Spleen (tissue), 11 donors: Measurements from ENCODE around the gene CROCC2. TPM values are rescaled to one million over a fixed set of nuclear protein-coding genes. Genes with fewer than 3 reads are reported as not detected.

Experiments
- DNase-seq: peaks from one replicate; pipeline ENCODE4 v3.0.0-alpha.2; 2020
- H3K27ac ChIP-seq, 8 donors: fragments of 200-600 bp; sonication (generic) in 7 of 8; 1 replicate in 4 of 8; 2 replicates in 4 of 8; pipeline versions ENCODE4 v1.5.0 to v1.8.0; 2016 to 2021; ENCODE audit warnings: inconsistent platforms in 4 of 8, mild to moderate bottlenecking in 4 of 8, moderate library complexity in 1 of 8
- H3K27me3 ChIP-seq, 7 donors: fragments of 200-600 bp; sonication (generic) in 6 of 7; replicated peaks in 1 of 7; 1 replicate in 4 of 7; 2 replicates in 3 of 7; pipeline versions ENCODE4 v1.5.0 to v1.8.0; 2016 to 2021; ENCODE audit warnings: inconsistent platforms in 3 of 7, mild to moderate bottlenecking in 1 of 7
- H3K36me3 ChIP-seq, 6 donors: fragments of 200-600 bp; sonication (generic) in 5 of 6; 1 replicate in 4 of 6; 2 replicates in 2 of 6; pipeline versions ENCODE4 v1.5.0 to v1.8.0; 2016 to 2021; ENCODE audit warnings: inconsistent platforms in 2 of 6
- H3K4me1 ChIP-seq, 6 donors: fragments of 200-600 bp; sonication (generic) in 5 of 6; 1 replicate in 3 of 6; 2 replicates in 3 of 6; pipeline versions ENCODE4 v1.5.0 to v1.8.0; 2016 to 2021; ENCODE audit warnings: inconsistent platforms in 3 of 6
- H3K4me3 ChIP-seq, 8 donors: fragments of 200-600 bp; sonication (generic) in 7 of 8; 1 replicate in 4 of 8; 2 replicates in 4 of 8; pipeline versions ENCODE4 v1.5.0 to v1.8.0; 2016 to 2021; ENCODE audit warnings: inconsistent platforms in 4 of 8, mild to moderate bottlenecking in 4 of 8, moderate library complexity in 2 of 8
- H3K9me3 ChIP-seq, 8 donors: fragments of 200-600 bp; sonication (generic) in 7 of 8; 1 replicate in 4 of 8; 2 replicates in 4 of 8; pipeline versions ENCODE4 v1.5.0 to v1.8.0; 2016 to 2021; ENCODE audit warnings: inconsistent platforms in 4 of 8
- CTCF ChIP-seq, 11 experiments: fragments of 200-600 bp in 7 of 11; fragments of 450-650 bp in 4 of 11; sonication (generic) in 4 of 11; IDR thresholded peaks in 8 of 11; conservative IDR thresholded peaks in 3 of 11; 1 replicate in 7 of 11; 2 replicates in 4 of 11; pipeline versions ENCODE4 v1.4.0 to v1.8.0; 2016 to 2021; ENCODE audit warnings: antibody characterized with exemption in 11 of 11, inconsistent platforms in 4 of 11, mild to moderate bottlenecking in 1 of 11
- POLR2A ChIP-seq, 3 donors: fragments of 450-650 bp; IDR thresholded peaks; one replicate each; pipeline ENCODE4 v1.5.1; 2017; ENCODE audit warnings: antibody characterized with exemption in 3 of 3, mild to moderate bottlenecking in 1 of 3
- POLR2AphosphoS5 ChIP-seq, 3 donors: sonication (generic); formaldehyde crosslinking; IDR thresholded peaks; one replicate each; pipeline ENCODE4 v1.5.1; 2017; ENCODE audit warnings: antibody characterized with exemption in 3 of 3
- whole genome bisulfite sequencing, 5 donors: extraction: QIAGEN DNeasy Blood & Tissue Kit in 3 of 5; methylation state at CpG; one replicate each; pipeline versions ENCODE4 v1.1.5 to v1.1.7; 2013 to 2018; 5-methylcytosine and 5-hydroxymethylcytosine counted together
- intact Hi-C: fragments of 100-400 bp; cut with DNase I; formaldehyde crosslinking; loops from one replicate; pipeline ENCODE4 v1.15.0; 2023; ENCODE audit warnings: low total_unique reads
- polyA plus RNA-seq, 3 donors: library from polyadenylated mRNA; stranded (reverse); fragments of 200-250 nt; gene quantifications; one replicate each; pipeline ENCODE4 v1.2.1, GENCODE V29; 2013
- total RNA-seq, 7 donors: library from RNA; depleted of rRNA in 3 of 7; stranded (reverse); fragments of >200 nt in 3 of 7; fragmentation: NEBNext Ultra II Directional in 4 of 7; extraction: Animal tissue kit (Norgen Biotek cat#: 25700) in 4 of 7; gene quantifications; one replicate each; pipeline versions ENCODE4 v1.1.0 to v1.2.1, GENCODE V29; 2016 to 2021
- donor health status: healthy with polysubstance abuse.
- donor health status: DM: no; HTN: no; CAD: no; lungs with moderate emphysema.
- donor health status: DM: no; HTN: no; CAD: no.
- donor health status: Bipolar disorder and iron deficiency.
- donor health status: healthy.
- donor health status: DM: no; HTN: no; CAD: no.
- donor health status: DM: yes; HTN: yes; CAD: no.

The CROCC2 gene
- total and polyA plus RNA-seq, 10 donors, result 0.04 to 3.6 (median 0.75) TPM

GRCh38 chr2:240965905-240966456, 59.8 kb downstream of the CROCC2 start:
- Histone ChIP-seq H3K4me3 (peak overlapping the region in 2 of 8 donors; percentile 13 to 34), H3K36me3 (no peaks in the 10 kb centered on the region), H3K9me3 (no peaks in the 10 kb centered on the region), H3K27ac (peak overlapping the region; percentile 27 to 97 (median 82)), H3K27me3 (no peaks in the 10 kb centered on the region), H3K4me1 (peaks cover 14 to 70% (median 37%) of the 10 kb centered on the region in 6 donors)
- intact Hi-C loops, result no loop called here
- peak; percentile 76 for DNase-seq
- WGBS, 5 donors, result 66 to 86% (median 74%) methylated on average over 20 to 28 of the region's 28 CpGs
- TF ChIP-seq POLR2AphosphoS5 (IDR thresholded peaks at IDR 0.05), result no peak
- TF ChIP-seq POLR2A (IDR thresholded peaks at IDR 0.05), result no peak
- no peak for TF ChIP-seq CTCF (IDR thresholded peaks at IDR 0.05 in 8 of 11, conservative IDR thresholded peaks at IDR 0.05 in 3 of 11)

- intact Hi-C loops, result no loop called here
- peak; percentile 64 for DNase-seq
- Histone ChIP-seq H3K36me3 (no peaks in the 10 kb centered on the region), H3K27me3 (no peaks in the 10 kb centered on the region), H3K9me3 (no peaks in the 10 kb centered on the region), H3K27ac (peak overlapping the region in 5 of 8 donors; percentile 77 to 97 (median 89)), H3K4me1 (peaks cover 14 to 65% (median 32%) of the 10 kb centered on the region in 6 donors), H3K4me3 (peak overlapping the region in 2 of 8 donors; percentile 13 to 34)
- TF ChIP-seq POLR2A (IDR thresholded peaks at IDR 0.05) (no peak), POLR2AphosphoS5 (IDR thresholded peaks at IDR 0.05) (no peak), CTCF (IDR thresholded peaks at IDR 0.05 in 8 of 11, conservative IDR thresholded peaks at IDR 0.05 in 3 of 11) (no peak)
- WGBS, 5 donors, result 89 to 94% (median 92%) methylated on average over 4 to 10 of the region's 10 CpGs
Measured at GRCh38 chr2:240966457-240966905, 60.3 kb downstream of the CROCC2 start.

- DNase-seq, result peak; percentile 71
- no peaks in the 10 kb centered on the region for H3K36me3 ChIP-seq
- WGBS, 5 donors, result 81 to 86% (median 84%) methylated on average over 14 to 32 of the region's 32 CpGs
Measured at GRCh38 chr2:240966906-240967680, 61.0 kb downstream of the CROCC2 start.

DNA sequence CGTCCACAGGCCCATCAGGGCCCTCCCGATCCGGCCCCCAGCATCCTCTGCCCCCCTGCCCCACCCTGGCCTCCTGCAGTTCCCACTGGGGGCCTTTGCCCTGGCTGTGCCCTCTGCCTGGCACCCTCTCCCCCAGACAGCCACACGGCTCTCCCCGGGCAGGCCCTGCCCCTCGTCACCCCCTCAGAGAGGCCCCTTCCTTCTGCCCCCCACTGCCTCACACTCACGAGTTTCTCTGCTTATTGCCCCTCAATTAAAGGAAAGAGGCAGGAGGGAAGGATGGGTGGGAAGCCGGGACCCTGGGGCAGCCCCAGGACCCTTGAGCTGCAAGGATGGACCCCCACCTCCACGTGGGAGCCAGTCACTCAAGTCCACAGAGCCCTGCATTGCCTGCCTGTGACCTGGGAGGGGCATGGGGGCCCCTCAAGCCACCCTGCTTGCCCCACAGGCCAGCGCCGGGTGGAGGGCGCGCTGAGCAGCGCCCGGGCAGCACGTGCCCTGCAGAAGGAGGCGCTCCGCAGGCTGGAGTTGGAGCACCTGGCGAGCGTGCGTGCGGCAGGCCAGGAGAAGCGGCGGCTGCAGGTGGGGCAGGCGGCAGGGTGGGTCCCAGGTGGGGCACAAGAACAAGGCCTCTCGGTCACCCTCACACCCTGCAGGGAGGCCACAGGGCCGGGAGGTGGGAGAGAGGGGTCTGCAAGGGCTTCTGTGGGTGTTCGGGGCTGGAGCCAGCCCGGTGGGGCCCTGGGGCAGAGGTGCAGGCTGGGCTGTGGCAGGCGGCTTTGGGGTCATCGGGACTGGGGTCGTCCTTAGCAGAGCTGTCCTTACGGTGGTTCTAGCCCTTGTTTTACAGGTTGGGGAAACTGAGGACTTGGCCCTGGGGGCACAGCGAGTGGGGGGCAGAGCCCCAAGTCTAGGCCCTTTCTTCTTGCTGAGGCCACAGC, 61.8 kb downstream of the CROCC2 start:
- intact Hi-C loops, result no loop called here
- Histone ChIP-seq H3K4me1 (peaks cover 14 to 50% (median 30%) of the 10 kb centered on the region in 6 donors), H3K4me3 (no peak overlapping the region), H3K9me3 (no peaks in the 10 kb centered on the region), H3K27ac (peak overlapping the region in 1 of 8 donors; percentile 90), H3K27me3 (peaks cover 0 to 4% (median 0%) of the 10 kb centered on the region in 7 donors), H3K36me3 (no peaks in the 10 kb centered on the region)
- TF ChIP-seq POLR2AphosphoS5 (IDR thresholded peaks at IDR 0.05) (no peak), CTCF (IDR thresholded peaks at IDR 0.05 in 8 of 11, conservative IDR thresholded peaks at IDR 0.05 in 3 of 11) (no peak), POLR2A (IDR thresholded peaks at IDR 0.05) (no peak)
- WGBS, 5 donors, result 89 to 93% (median 90%) methylated on average over 30 to 34 of the region's 34 CpGs
- DNase-seq, result peak; percentile 73

More at GRCh38 chr2:240966906-240967680, 61.0 kb downstream of the CROCC2 start:
- Histone ChIP-seq H3K4me1 (peaks cover 14 to 59% (median 32%) of the 10 kb centered on the region in 6 donors), H3K27me3 (no peaks in the 10 kb centered on the region), H3K27ac (peak overlapping the region in 5 of 8 donors; percentile 77 to 97 (median 89)), H3K4me3 (peak overlapping the region in 1 of 8 donors; percentile 34), H3K9me3 (no peaks in the 10 kb centered on the region)
- intact Hi-C loops, result no loop called here
- TF ChIP-seq POLR2A (IDR thresholded peaks at IDR 0.05) (no peak), POLR2AphosphoS5 (IDR thresholded peaks at IDR 0.05) (peak in 2 of 3 donors; percentile 24 to 38)
